H9 (cell line): Measurements from ENCODE around the gene BDH1. TPM values are rescaled to one million over a fixed set of nuclear protein-coding genes. Genes with fewer than 3 reads are reported as not detected.

ENCODE experiments used
- DNase-seq: peaks from one replicate; pipeline ENCODE4 v3.0.0-alpha.2; 2017
- H2AFZ ChIP-seq: one replicate; pipeline ENCODE4 v1.6.1; 2013; ENCODE audit warnings: mild to moderate bottlenecking, low read length, control low read depth, moderate library complexity
- H2AK5ac ChIP-seq: 2 replicates; pipeline ENCODE4 v1.6.1; 2013; ENCODE audit warnings: low read length, control low read depth, mixed read lengths; ENCODE audit not compliant: insufficient read length
- H2BK120ac ChIP-seq: one replicate; pipeline ENCODE4 v1.6.1; 2013; ENCODE audit warnings: low read depth, mild to moderate bottlenecking, low read length, control low read depth, inconsistent platforms; ENCODE audit not compliant: poor library complexity, severe bottlenecking
- H2BK12ac ChIP-seq: 2 replicates; pipeline ENCODE4 v1.6.1; 2013; ENCODE audit warnings: low read length, control low read depth, mixed read lengths, low read depth; ENCODE audit not compliant: insufficient read length
- H2BK15ac ChIP-seq: 2 replicates; pipeline ENCODE4 v1.6.1; 2013; ENCODE audit warnings: low read depth, low read length, control low read depth
- H2BK20ac ChIP-seq: one replicate; pipeline ENCODE4 v1.6.1; 2013; ENCODE audit warnings: low read depth, mild to moderate bottlenecking, low read length, control low read depth, inconsistent platforms; ENCODE audit not compliant: poor library complexity, severe bottlenecking
- H2BK5ac ChIP-seq: 2 replicates; pipeline ENCODE4 v1.6.1; 2013; ENCODE audit warnings: low read length, control low read depth, mixed read lengths; ENCODE audit not compliant: insufficient read length
- H3K14ac ChIP-seq: 2 replicates; pipeline ENCODE4 v1.6.1; 2013; ENCODE audit warnings: low read length, control low read depth; ENCODE audit not compliant: insufficient read depth
- H3K18ac ChIP-seq: 2 replicates; pipeline ENCODE4 v1.6.1; 2013; ENCODE audit warnings: low read depth, mild to moderate bottlenecking, mixed read lengths, low read length, control low read depth; ENCODE audit not compliant: insufficient read length
- H3K23ac ChIP-seq: 2 replicates; pipeline ENCODE4 v1.6.1; 2013; ENCODE audit warnings: low read length, control low read depth, mixed read lengths, low read depth; ENCODE audit not compliant: insufficient read length
- H3K23me2 ChIP-seq: 2 replicates; pipeline ENCODE4 v1.6.1; 2013; ENCODE audit warnings: low read depth, mild to moderate bottlenecking, mixed read lengths, low read length, control low read depth; ENCODE audit not compliant: insufficient read length, poor library complexity, severe bottlenecking
- H3K27ac ChIP-seq: 2 replicates; pipeline ENCODE4 v1.5.1; 2013; ENCODE audit warnings: low read length, control low read depth, mixed read lengths, low read depth; ENCODE audit not compliant: insufficient read length
- H3K27me3 ChIP-seq: 2 replicates; pipeline ENCODE4 v1.6.1; 2013; ENCODE audit warnings: low read length, control low read depth, inconsistent platforms; ENCODE audit not compliant: insufficient read depth
- H3K4ac ChIP-seq: 2 replicates; pipeline ENCODE4 v1.6.1; 2013; ENCODE audit warnings: low read depth, mild to moderate bottlenecking, control low read depth, inconsistent platforms, low read length, moderate library complexity
- H3K4me1 ChIP-seq: 2 replicates; pipeline ENCODE4 v1.6.1; 2013; ENCODE audit warnings: low read length, control low read depth, inconsistent platforms; ENCODE audit not compliant: insufficient read depth
- H3K4me2 ChIP-seq: 2 replicates; pipeline ENCODE4 v1.6.1; 2013; ENCODE audit warnings: low read length, control low read depth, mixed read lengths; ENCODE audit not compliant: insufficient read length, insufficient read depth
- H3K56ac ChIP-seq: 2 replicates; pipeline ENCODE4 v1.6.1; 2013; ENCODE audit warnings: low read depth, mild to moderate bottlenecking, mixed read lengths, low read length, control low read depth; ENCODE audit not compliant: insufficient read length
- H3K79me1 ChIP-seq: 2 replicates; pipeline ENCODE4 v1.6.1; 2013; ENCODE audit warnings: low read depth, mild to moderate bottlenecking, moderate library complexity, low read length, control low read depth, inconsistent platforms; ENCODE audit not compliant: insufficient read depth, poor library complexity, severe bottlenecking
- H3K79me2 ChIP-seq: 2 replicates; pipeline ENCODE4 v1.6.1; 2013; ENCODE audit warnings: low read length, control low read depth, inconsistent platforms; ENCODE audit not compliant: insufficient read depth
- H3K9ac ChIP-seq: 2 replicates; pipeline ENCODE4 v1.6.1; 2013; ENCODE audit warnings: low read length, control low read depth, mixed read lengths; ENCODE audit not compliant: insufficient read length; ENCODE audit errors: extremely low read depth
- H3K9me3 ChIP-seq: one replicate; pipeline ENCODE4 v1.6.1; 2013; ENCODE audit warnings: low read depth, low read length, inconsistent platforms; ENCODE audit not compliant: control insufficient read depth
- H3T11ph ChIP-seq: one replicate; pipeline ENCODE4 v1.6.1; 2013; ENCODE audit warnings: mild to moderate bottlenecking, low read length, control low read depth, inconsistent platforms
- H4K20me1 ChIP-seq: one replicate; pipeline ENCODE4 v1.6.1; 2013; ENCODE audit not compliant: control insufficient read depth, insufficient read length, insufficient read depth
- H4K5ac ChIP-seq: 2 replicates; pipeline ENCODE4 v1.6.1; 2013; ENCODE audit warnings: low read depth, mild to moderate bottlenecking, mixed read lengths, low read length, control low read depth; ENCODE audit not compliant: insufficient read length
- H4K8ac ChIP-seq: replicated peaks from 2 replicates; pipeline ENCODE4 v1.6.1; 2013; ENCODE audit warnings: low read length, control low read depth, mixed read lengths, low read depth; ENCODE audit not compliant: insufficient read length
- H4K91ac ChIP-seq: 2 replicates; pipeline ENCODE4 v1.6.1; 2013; ENCODE audit warnings: low read depth, mild to moderate bottlenecking, moderate library complexity, mixed read lengths, low read length, control low read depth; ENCODE audit not compliant: insufficient read length
- H3K27ac Mint-ChIP-seq, 3 experiments: 2 replicates in 2 of 3; 3 replicates in 1 of 3; pipeline ENCODE4 v1.8.0; 2020 to 2021; ENCODE audit warnings: mixed read lengths in 3 of 3, mild to moderate bottlenecking in 1 of 3, moderate library complexity in 1 of 3
- H3K27me3 Mint-ChIP-seq: 2 replicates; pipeline ENCODE4 v1.8.0; 2021; ENCODE audit warnings: low read depth, mild to moderate bottlenecking, moderate library complexity, mixed read lengths
- H3K36me3 Mint-ChIP-seq, 3 experiments: 2 replicates in 2 of 3; 3 replicates in 1 of 3; pipeline ENCODE4 v1.8.0; 2020 to 2021; ENCODE audit warnings: low read depth in 3 of 3, mixed read lengths in 3 of 3; ENCODE audit not compliant: insufficient read depth in 1 of 3
- H3K4me1 Mint-ChIP-seq, 2 experiments: 2 replicates each; pipeline ENCODE4 v1.8.0; 2020; ENCODE audit warnings: mixed read lengths in 2 of 2
- H3K4me3 Mint-ChIP-seq, 2 experiments: 2 replicates in 1 of 2; 3 replicates in 1 of 2; pipeline ENCODE4 v1.8.0; 2020 to 2021; ENCODE audit warnings: mild to moderate bottlenecking in 2 of 2, mixed read lengths in 2 of 2, moderate library complexity in 1 of 2
- H3K9me3 Mint-ChIP-seq, 2 experiments: 2 replicates in 1 of 2; 3 replicates in 1 of 2; pipeline ENCODE4 v1.8.0; 2020; ENCODE audit warnings: mild to moderate bottlenecking in 2 of 2, mixed read lengths in 2 of 2, moderate library complexity in 1 of 2
- WGBS: extraction: QIAGEN DNeasy Blood & Tissue Kit; methylation state at CpG from one replicate; pipeline ENCODE4 v1.1.7; 2013; ENCODE audit warnings: missing lambda C conversion rate, low lambda C conversion rate, mixed read lengths; ENCODE audit not compliant: insufficient read length; ENCODE audit errors: extremely low coverage; 5-methylcytosine and 5-hydroxymethylcytosine counted together
- total RNA-seq: library from RNA; stranded (reverse); gene quantifications from 2 replicates; pipeline ENCODE4 v1.2.1, GENCODE V29; 2021
- TF ChIP-seq, protein P1 (sequence below): fragments of 200-600 bp; sonication (generic); conservative IDR thresholded peaks from 3 replicates; pipeline ENCODE4 v1.8.0; 2021; ENCODE audit warnings: antibody characterized with exemption, mild to moderate bottlenecking

Gene BDH1
- total RNA-seq, 1 experiment from 2014 or later, result 23.8 TPM

DNA sequence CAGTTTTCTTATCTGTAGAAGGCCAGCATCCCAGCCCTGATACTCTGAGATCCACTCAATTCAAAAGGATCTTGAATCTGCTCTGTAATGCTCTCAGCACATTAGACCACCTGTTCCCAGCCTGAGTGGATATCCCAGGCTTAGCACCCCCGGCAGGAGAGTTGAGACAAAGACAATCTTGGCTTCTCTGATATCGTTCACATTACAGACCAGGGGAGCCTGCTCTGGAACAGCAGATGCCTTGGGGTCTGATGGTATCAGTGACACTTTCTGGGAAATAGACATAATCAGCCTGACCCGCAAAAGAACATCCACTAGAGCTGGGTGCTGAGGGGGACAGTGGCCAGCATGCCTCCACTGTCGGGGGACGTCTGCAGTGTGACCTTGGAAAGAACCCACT lies 70.6 kb downstream of the BDH1 start:
- H3K79me2 ChIP-seq, result no peaks in the 10 kb centered on the region
- no peaks in the 10 kb centered on the region for H4K20me1 ChIP-seq
- Mint-ChIP-seq H3K4me1 (peaks cover 27 to 35% of the 10 kb centered on the region in 2 experiments), H3K4me3 (no peak overlapping the region), H3K27me3 (peaks cover 8% of the 10 kb centered on the region), H3K9me3 (no peaks in the 10 kb centered on the region), H3K27ac (no peak overlapping the region), H3K36me3 (0 out of 7 replicates have a peak, but pooled peaks cover 0 to 3% (median 0%) of the 10 kb centered on the region in 3 experiments)
- H2BK20ac ChIP-seq, result no peak overlapping the region
- H3T11ph ChIP-seq, result no peak overlapping the region
- no peak overlapping the region for H3K23ac ChIP-seq
- no peak overlapping the region for H2BK120ac ChIP-seq
- H3K27me3 ChIP-seq, result no peaks in the 10 kb centered on the region
- H2AK5ac ChIP-seq, result no peak overlapping the region
- H4K91ac ChIP-seq, result no peak overlapping the region
- H3K23me2 ChIP-seq, result no peaks in the 10 kb centered on the region
- H2BK12ac ChIP-seq, result no peak overlapping the region
- no peak overlapping the region for H4K5ac ChIP-seq
- no peak overlapping the region for H3K4me2 ChIP-seq
- H3K79me1 ChIP-seq, result no peaks in the 10 kb centered on the region
- no peak overlapping the region for H2BK15ac ChIP-seq
- WGBS, result no CpG with 5 or more reads among the region's 5 CpGs
- H3K4ac ChIP-seq, result no peak overlapping the region
- H3K4me1 ChIP-seq, result peaks cover 11% of the 10 kb centered on the region; the same call in 1 of the 2 replicates
- no peaks in the 10 kb centered on the region for H3K9me3 ChIP-seq
- H2BK5ac ChIP-seq, result no peak overlapping the region
- no peak overlapping the region for H4K8ac ChIP-seq
- DNase-seq, result no peak
- H3K56ac ChIP-seq, result no peak overlapping the region
- H3K14ac ChIP-seq, result no peak overlapping the region
- H3K9ac ChIP-seq, result no peak overlapping the region
- no peak overlapping the region for H3K18ac ChIP-seq
- no peak overlapping the region for H3K27ac ChIP-seq
- H2AFZ ChIP-seq, result no peak overlapping the region
- TF ChIP-seq, protein P1, sequence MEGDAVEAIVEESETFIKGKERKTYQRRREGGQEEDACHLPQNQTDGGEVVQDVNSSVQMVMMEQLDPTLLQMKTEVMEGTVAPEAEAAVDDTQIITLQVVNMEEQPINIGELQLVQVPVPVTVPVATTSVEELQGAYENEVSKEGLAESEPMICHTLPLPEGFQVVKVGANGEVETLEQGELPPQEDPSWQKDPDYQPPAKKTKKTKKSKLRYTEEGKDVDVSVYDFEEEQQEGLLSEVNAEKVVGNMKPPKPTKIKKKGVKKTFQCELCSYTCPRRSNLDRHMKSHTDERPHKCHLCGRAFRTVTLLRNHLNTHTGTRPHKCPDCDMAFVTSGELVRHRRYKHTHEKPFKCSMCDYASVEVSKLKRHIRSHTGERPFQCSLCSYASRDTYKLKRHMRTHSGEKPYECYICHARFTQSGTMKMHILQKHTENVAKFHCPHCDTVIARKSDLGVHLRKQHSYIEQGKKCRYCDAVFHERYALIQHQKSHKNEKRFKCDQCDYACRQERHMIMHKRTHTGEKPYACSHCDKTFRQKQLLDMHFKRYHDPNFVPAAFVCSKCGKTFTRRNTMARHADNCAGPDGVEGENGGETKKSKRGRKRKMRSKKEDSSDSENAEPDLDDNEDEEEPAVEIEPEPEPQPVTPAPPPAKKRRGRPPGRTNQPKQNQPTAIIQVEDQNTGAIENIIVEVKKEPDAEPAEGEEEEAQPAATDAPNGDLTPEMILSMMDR, result no peak
